Naive thymus-derived CD4-positive, alpha-beta T cell (primary cell): ENCODE data around the gene FOSL2. TPM values are rescaled to one million over a fixed set of nuclear protein-coding genes. Genes with fewer than 3 reads are reported as not detected.

Source experiments
- ATAC-seq: fragments of 150-1000 bp; cut with Tn5 transposase; 2 replicates; pipeline ENCODE4 v1.10.0; 2021; ENCODE audit warnings: mild to moderate bottlenecking, moderate library complexity
- CTCF ChIA-PET: fragments of 350-600 bp; sonication (Branson Sonifier 250); formaldehyde crosslinking; loops from one replicate; lab custom pipeline; 2021; ENCODE audit warnings: antibody characterized with exemption; lab: Charles Lee
- POLR2A ChIA-PET: fragments of 350-600 bp; sonication (Branson Sonifier 250); formaldehyde crosslinking; loops from one replicate; lab custom pipeline; 2021; ENCODE audit warnings: antibody characterized with exemption, inconsistent platforms; lab: Charles Lee
- DNase-seq, 9 donors: peaks; one replicate each; pipeline versions ENCODE4 v3.0.0 to v3.0.0-alpha.2; 2020 to 2022; ENCODE audit warnings: mixed read lengths in 1 of 9
- H3K27ac ChIP-seq: one replicate; pipeline ENCODE4 v1.7.0; 2013; ENCODE audit warnings: mild to moderate bottlenecking, low read depth, low read length, moderate library complexity
- H3K27me3 ChIP-seq, 2 donors: one replicate each; pipeline ENCODE4 v1.7.0; 2013; ENCODE audit warnings: low read length in 2 of 2, mild to moderate bottlenecking in 2 of 2, moderate library complexity in 2 of 2; ENCODE audit not compliant: control insufficient read depth in 2 of 2, insufficient read depth in 2 of 2
- H3K36me3 ChIP-seq, 3 experiments: 1 replicate in 2 of 3; 2 replicates in 1 of 3; pipeline ENCODE4 v1.7.0; 2013; ENCODE audit warnings: low read length in 3 of 3, mild to moderate bottlenecking in 3 of 3, moderate library complexity in 1 of 3; ENCODE audit not compliant: insufficient read depth in 3 of 3, control insufficient read depth in 2 of 3
- H3K4me1 ChIP-seq, 2 donors: one replicate each; pipeline ENCODE4 v1.7.0; 2013; ENCODE audit warnings: low read length in 2 of 2, mild to moderate bottlenecking in 2 of 2, moderate library complexity in 1 of 2; ENCODE audit not compliant: control insufficient read depth in 2 of 2, insufficient read depth in 2 of 2
- H3K4me3 ChIP-seq: 2 replicates; pipeline ENCODE4 v1.7.0; 2013; ENCODE audit warnings: mild to moderate bottlenecking, low read length
- H3K9me3 ChIP-seq, 3 experiments: 1 replicate in 2 of 3; 2 replicates in 1 of 3; pipeline ENCODE4 v1.7.0; 2013; ENCODE audit warnings: low read length in 3 of 3; ENCODE audit not compliant: control insufficient read depth in 2 of 3
- H3K27ac Mint-ChIP-seq, 9 donors: one replicate each; pipeline ENCODE4 v1.8.0; 2020 to 2022; ENCODE audit warnings: mixed read lengths in 9 of 9, mild to moderate bottlenecking in 8 of 9, moderate library complexity in 5 of 9, inconsistent platforms in 2 of 9
- H3K27me3 Mint-ChIP-seq, 5 donors: one replicate each; pipeline ENCODE4 v1.8.0; 2021 to 2022; ENCODE audit warnings: mixed read lengths in 5 of 5, mild to moderate bottlenecking in 1 of 5
- H3K36me3 Mint-ChIP-seq, 5 donors: one replicate each; pipeline ENCODE4 v1.8.0; 2020 to 2022; ENCODE audit warnings: mixed read lengths in 5 of 5, mild to moderate bottlenecking in 3 of 5, inconsistent platforms in 1 of 5
- H3K4me1 Mint-ChIP-seq, 7 donors: one replicate each; pipeline ENCODE4 v1.8.0; 2020 to 2022; ENCODE audit warnings: mixed read lengths in 7 of 7, mild to moderate bottlenecking in 3 of 7, inconsistent platforms in 1 of 7
- H3K4me3 Mint-ChIP-seq, 10 donors: one replicate each; pipeline ENCODE4 v1.8.0; 2020 to 2022; ENCODE audit warnings: mild to moderate bottlenecking in 10 of 10, mixed read lengths in 10 of 10, moderate library complexity in 6 of 10, inconsistent platforms in 2 of 10
- H3K9me3 Mint-ChIP-seq, 11 donors: one replicate each; pipeline ENCODE4 v1.8.0; 2020 to 2022; ENCODE audit warnings: mixed read lengths in 11 of 11, mild to moderate bottlenecking in 4 of 11, inconsistent platforms in 1 of 11, moderate library complexity in 1 of 11
- intact Hi-C, 2 donors: fragments of 100-400 bp; cut with micrococcal nuclease; formaldehyde crosslinking; loops; one replicate each; pipeline ENCODE4 v1.15.1; 2023
- polyA plus RNA-seq, 2 donors: library from polyadenylated mRNA; unstranded; fragments of 300-500 nt; fragmentation: Illumina TruSeq; gene quantifications; one replicate each; pipeline ENCODE4 v1.2.3, GENCODE V29; 2021
- total RNA-seq, 6 experiments: library from RNA in 5 of 6; stranded (reverse) in 5 of 6; gene quantifications; 1 replicate in 5 of 6; 2 replicates in 1 of 6; pipeline ENCODE4 v1.2.3 and lab custom pipeline; 2021 to 2026

The FOSL2 gene
- total and polyA plus RNA-seq, 7 experiments from 2014 or later: 0.25 to 251 (median 1.3) TPM

- peaks cover 0 to 1% (median 0%) of the 10 kb centered on the region in 11 donors for H3K9me3 Mint-ChIP-seq
- ChIA-PET CTCF (no interaction called here), POLR2A (no interaction called here)
- no peak overlapping the region for H3K27ac Mint-ChIP-seq
- H3K36me3 ChIP-seq: no peaks in the 10 kb centered on the region
- no peak overlapping the region for H3K4me3 Mint-ChIP-seq
- intact Hi-C loops: no loop called here
- ATAC-seq (no peak), DNase-seq (no peak)
- no peaks in the 10 kb centered on the region for H3K27me3 Mint-ChIP-seq
- H3K27ac ChIP-seq: no peak overlapping the region
- no peaks in the 10 kb centered on the region for H3K27me3 ChIP-seq
- peaks cover 20 to 27% of the 10 kb centered on the region in 2 donors for H3K4me1 ChIP-seq
- H3K36me3 Mint-ChIP-seq: peaks cover 0 to 2% (median 0%) of the 10 kb centered on the region in 5 donors
- no peak overlapping the region for H3K4me3 ChIP-seq
- H3K9me3 ChIP-seq: no peaks in the 10 kb centered on the region
- peaks cover 12 to 29% (median 22%) of the 10 kb centered on the region in 7 donors for H3K4me1 Mint-ChIP-seq
Measured at GRCh38 chr2:28350196-28350595, 42.5 kb upstream of the FOSL2 start.

- no peak overlapping the region for H3K4me3 ChIP-seq
- Mint-ChIP-seq H3K9me3 (peaks cover 0 to 1% (median 0%) of the 10 kb centered on the region in 11 donors), H3K36me3 (peaks cover 0 to 2% (median 0%) of the 10 kb centered on the region in 5 donors), H3K4me1 (peaks cover 12 to 31% (median 23%) of the 10 kb centered on the region in 7 donors), H3K27ac (no peak overlapping the region), H3K4me3 (no peak overlapping the region), H3K27me3 (no peaks in the 10 kb centered on the region)
- no peaks in the 10 kb centered on the region for H3K27me3 ChIP-seq
- intact Hi-C loops: no loop called here
- peaks cover 20 to 27% of the 10 kb centered on the region in 2 donors for H3K4me1 ChIP-seq
- ATAC-seq (no peak), DNase-seq (no peak)
- no peaks in the 10 kb centered on the region for H3K9me3 ChIP-seq
- ChIA-PET CTCF (no interaction called here), POLR2A (no interaction called here)
- no peaks in the 10 kb centered on the region for H3K36me3 ChIP-seq
- no peak overlapping the region for H3K27ac ChIP-seq
Measured at GRCh38 chr2:28350791-28351285, 41.8 kb upstream of the FOSL2 start.

GRCh38 chr2:28351621-28352020, 41.0 kb upstream of the FOSL2 start:
- ChIA-PET CTCF (no interaction called here), POLR2A (no interaction called here)
- Mint-ChIP-seq H3K27ac (peak overlapping the region in 1 of 9 donors; percentile 51), H3K27me3 (no peaks in the 10 kb centered on the region), H3K9me3 (peaks cover 0 to 1% (median 0%) of the 10 kb centered on the region in 11 donors), H3K36me3 (peaks cover 0 to 2% (median 0%) of the 10 kb centered on the region in 5 donors), H3K4me1 (peaks cover 12 to 33% (median 24%) of the 10 kb centered on the region in 7 donors), H3K4me3 (no peak overlapping the region)
- peaks cover 20 to 27% of the 10 kb centered on the region in 2 donors for H3K4me1 ChIP-seq
- H3K27me3 ChIP-seq: no peaks in the 10 kb centered on the region
- no peak for DNase-seq
- no peaks in the 10 kb centered on the region for H3K36me3 ChIP-seq
- no peaks in the 10 kb centered on the region for H3K9me3 ChIP-seq
- H3K4me3 ChIP-seq: no peak overlapping the region
- ATAC-seq: no peak
- intact Hi-C loops: no loop called here
- H3K27ac ChIP-seq: no peak overlapping the region

- Mint-ChIP-seq H3K9me3 (peaks cover 0 to 1% (median 0%) of the 10 kb centered on the region in 11 donors), H3K27ac (peak overlapping the region in 1 of 9 donors; percentile 79), H3K4me1 (peaks cover 12 to 30% (median 22%) of the 10 kb centered on the region in 7 donors), H3K4me3 (no peak overlapping the region), H3K27me3 (no peaks in the 10 kb centered on the region), H3K36me3 (peaks cover 0 to 2% (median 0%) of the 10 kb centered on the region in 5 donors)
- POLR2A ChIA-PET: no interaction called here
- H3K4me1 ChIP-seq: peaks cover 19 to 24% of the 10 kb centered on the region in 2 donors
- H3K27me3 ChIP-seq: no peaks in the 10 kb centered on the region
- intact Hi-C loops: no loop called here
- ATAC-seq: no peak
- no peak for DNase-seq
- no peaks in the 10 kb centered on the region for H3K9me3 ChIP-seq
- no peak overlapping the region for H3K27ac ChIP-seq
- H3K36me3 ChIP-seq: no peaks in the 10 kb centered on the region
- CTCF ChIA-PET: no interaction called here
- H3K4me3 ChIP-seq: no peak overlapping the region
Measured at GRCh38 chr2:28352104-28352503, 40.6 kb upstream of the FOSL2 start.

- Histone ChIP-seq H3K27me3 (no peaks in the 10 kb centered on the region), H3K27ac (no peak overlapping the region), H3K9me3 (no peaks in the 10 kb centered on the region), H3K36me3 (no peaks in the 10 kb centered on the region), H3K4me3 (no peak overlapping the region), H3K4me1 (peaks cover 13 to 18% of the 10 kb centered on the region in 2 donors)
- Mint-ChIP-seq H3K4me3 (no peak overlapping the region), H3K4me1 (peaks cover 6 to 26% (median 17%) of the 10 kb centered on the region in 7 donors), H3K36me3 (no peaks in the 10 kb centered on the region), H3K27me3 (no peaks in the 10 kb centered on the region), H3K27ac (peak overlapping the region in 1 of 9 donors; percentile 79), H3K9me3 (peaks cover 0 to 1% (median 0%) of the 10 kb centered on the region in 11 donors)
- intact Hi-C loops: no loop called here
- DNase-seq: no peak
- ChIA-PET CTCF (no interaction called here), POLR2A (no interaction called here)
- ATAC-seq: no peak
Measured at GRCh38 chr2:28352610-28353195, 40.0 kb upstream of the FOSL2 start.

GRCh38 chr2:28354920-28355520, 37.6 kb upstream of the FOSL2 start:
- H3K27me3 Mint-ChIP-seq: peaks cover 0 to 6% (median 0%) of the 10 kb centered on the region in 5 donors
- ATAC-seq: no peak
- no peaks in the 10 kb centered on the region for H3K27me3 ChIP-seq
- no peak overlapping the region for H3K27ac Mint-ChIP-seq
- intact Hi-C loops: no loop called here
- ChIA-PET CTCF (no interaction called here), POLR2A (no interaction called here)
- no peaks in the 10 kb centered on the region for H3K9me3 ChIP-seq
- H3K36me3 ChIP-seq: no peaks in the 10 kb centered on the region
- DNase-seq: no peak
- H3K4me1 ChIP-seq: peaks cover 16 to 19% of the 10 kb centered on the region in 2 donors
- H3K4me1 Mint-ChIP-seq: peaks cover 12 to 30% (median 24%) of the 10 kb centered on the region in 7 donors
- H3K9me3 Mint-ChIP-seq: no peaks in the 10 kb centered on the region
- no peak overlapping the region for H3K4me3 Mint-ChIP-seq
- peaks cover 0 to 4% (median 0%) of the 10 kb centered on the region in 5 donors for H3K36me3 Mint-ChIP-seq
- H3K27ac ChIP-seq: no peak overlapping the region
- H3K4me3 ChIP-seq: no peak overlapping the region
